KMS-11 (cell line): Measurements from ENCODE around the gene STARD13.
"Not testable (repeated sequence)": the region's sequence is repeated elsewhere in the genome, so short reads cannot be mapped to it uniquely, and the experiment has no call there.

Experiments used
- H2AFZ ChIP-seq: fragments of 200-600 bp; sonication (generic); 2 replicates; pipeline ENCODE4 v1.6.1; 2016; ENCODE audit warnings: antibody characterized with exemption, mixed run types, low read depth
- H3K27ac ChIP-seq: fragments of 200-600 bp; sonication (generic); 2 replicates; pipeline ENCODE4 v1.6.1; 2016; ENCODE audit warnings: mild to moderate bottlenecking, mixed run types
- H3K27me3 ChIP-seq: fragments of 200-600 bp; sonication (generic); 2 replicates; pipeline ENCODE4 v1.6.1; 2017; ENCODE audit warnings: mild to moderate bottlenecking, low read depth, mixed run types, moderate library complexity; ENCODE audit not compliant: insufficient read depth
- H3K36me3 ChIP-seq: fragments of 200-600 bp; sonication (generic); 2 replicates; pipeline ENCODE4 v1.6.1; 2017; ENCODE audit warnings: mild to moderate bottlenecking, mixed run types; ENCODE audit not compliant: insufficient read depth
- H3K4me1 ChIP-seq: fragments of 200-600 bp; sonication (generic); 2 replicates; pipeline ENCODE4 v1.6.1; 2016; ENCODE audit warnings: mild to moderate bottlenecking, low read depth, mixed run types; ENCODE audit not compliant: poor library complexity, severe bottlenecking
- H3K4me2 ChIP-seq: fragments of 200-600 bp; sonication (generic); 2 replicates; pipeline ENCODE4 v1.7.0; 2016; ENCODE audit warnings: mild to moderate bottlenecking, mixed run types
- H3K4me3 ChIP-seq: fragments of 200-600 bp; sonication (generic); IDR thresholded peaks from 2 replicates; pipeline ENCODE4 v1.6.1; 2017; ENCODE audit warnings: low read depth, low read length, mixed read lengths; ENCODE audit not compliant: insufficient read depth
- H3K79me2 ChIP-seq: fragments of 200-600 bp; sonication (generic); 2 replicates; pipeline ENCODE4 v1.6.1; 2016; ENCODE audit warnings: low read depth, mixed run types; ENCODE audit not compliant: insufficient read depth
- H3K9ac ChIP-seq: fragments of 200-600 bp; sonication (generic); 2 replicates; pipeline ENCODE4 v1.6.1; 2016; ENCODE audit warnings: mild to moderate bottlenecking, mixed run types
- H4K20me1 ChIP-seq: fragments of 200-600 bp; sonication (generic); 2 replicates; pipeline ENCODE4 v1.6.1; 2016; ENCODE audit warnings: mild to moderate bottlenecking, mixed run types; ENCODE audit not compliant: insufficient read depth
- CTCF ChIP-seq: fragments of 200-600 bp; sonication (generic); conservative IDR thresholded peaks from 2 replicates; pipeline ENCODE4 v1.6.1; 2017; ENCODE audit warnings: low read depth, mild to moderate bottlenecking, antibody characterized with exemption, low read length, moderate library complexity, mixed read lengths

Gene STARD13

DNA sequence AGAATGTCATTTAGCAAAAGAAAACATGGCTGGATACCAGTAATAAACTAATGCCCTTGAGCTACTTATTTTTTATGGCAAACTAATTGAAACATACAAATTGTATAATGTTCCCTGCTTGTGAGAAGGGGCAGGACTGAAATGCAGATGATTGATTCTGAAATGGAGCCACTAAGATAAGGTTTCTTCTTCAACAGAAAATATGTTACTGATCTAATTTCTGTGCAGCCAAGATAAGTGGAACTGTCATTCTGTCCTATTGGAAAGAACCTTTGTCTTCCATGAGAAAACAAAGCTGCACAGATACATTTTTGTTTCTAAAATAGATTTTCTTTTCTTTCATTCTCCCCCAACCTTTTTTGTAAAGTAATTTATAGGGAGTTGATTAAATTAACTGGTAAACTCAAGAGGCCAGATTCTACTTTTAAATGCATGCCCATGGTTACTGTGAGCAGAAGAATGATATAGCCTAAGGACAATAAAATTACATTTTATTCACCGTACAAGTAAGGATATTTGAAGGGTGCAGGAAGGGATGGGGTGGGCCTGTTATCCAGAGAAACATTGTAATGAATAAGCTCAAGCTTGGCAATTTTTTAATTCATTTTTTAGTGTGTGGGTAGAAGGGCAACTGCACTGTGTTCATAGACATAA, 39.9 kb downstream of the STARD13 start:
- Histone ChIP-seq H3K27me3 (no peaks in the 10 kb centered on the region), H3K9ac (no peak overlapping the region), H2AFZ (no peak overlapping the region), H3K4me1 (peaks cover 3% of the 10 kb centered on the region), H3K79me2 (no peaks in the 10 kb centered on the region), H3K4me3 (no peak overlapping the region), H3K36me3 (no peaks in the 10 kb centered on the region), H4K20me1 (no peaks in the 10 kb centered on the region), H3K27ac (no peak overlapping the region), H3K4me2 (no peak overlapping the region)
- TF ChIP-seq CTCF: no peak

- Histone ChIP-seq H3K4me2 (no peak overlapping the region), H3K36me3 (no peaks in the 10 kb centered on the region), H3K27ac (no peak overlapping the region), H2AFZ (no peak overlapping the region), H3K27me3 (no peaks in the 10 kb centered on the region), H3K4me3 (no peak overlapping the region), H3K4me1 (no peaks in the 10 kb centered on the region), H3K9ac (no peak overlapping the region), H3K79me2 (no peaks in the 10 kb centered on the region), H4K20me1 (no peaks in the 10 kb centered on the region)
- TF ChIP-seq CTCF: no peak
These were observed 40.7 kb downstream of the STARD13 start for GRCh38 chr13:33244907-33245287.

- H3K9ac ChIP-seq: no peak overlapping the region
- no peaks in the 10 kb centered on the region for H3K27me3 ChIP-seq
- H3K79me2 ChIP-seq: no peaks in the 10 kb centered on the region
- H3K4me1 ChIP-seq: no peaks in the 10 kb centered on the region
- no peak overlapping the region for H3K4me2 ChIP-seq
- H4K20me1 ChIP-seq: no peaks in the 10 kb centered on the region
- H3K27ac ChIP-seq: no peak overlapping the region
- no peak overlapping the region for H3K4me3 ChIP-seq
- no peaks in the 10 kb centered on the region for H3K36me3 ChIP-seq
- H2AFZ ChIP-seq: no peak overlapping the region
- TF ChIP-seq CTCF: no peak
These were observed 41.2 kb downstream of the STARD13 start for GRCh38 chr13:33244210-33244906.

DNA sequence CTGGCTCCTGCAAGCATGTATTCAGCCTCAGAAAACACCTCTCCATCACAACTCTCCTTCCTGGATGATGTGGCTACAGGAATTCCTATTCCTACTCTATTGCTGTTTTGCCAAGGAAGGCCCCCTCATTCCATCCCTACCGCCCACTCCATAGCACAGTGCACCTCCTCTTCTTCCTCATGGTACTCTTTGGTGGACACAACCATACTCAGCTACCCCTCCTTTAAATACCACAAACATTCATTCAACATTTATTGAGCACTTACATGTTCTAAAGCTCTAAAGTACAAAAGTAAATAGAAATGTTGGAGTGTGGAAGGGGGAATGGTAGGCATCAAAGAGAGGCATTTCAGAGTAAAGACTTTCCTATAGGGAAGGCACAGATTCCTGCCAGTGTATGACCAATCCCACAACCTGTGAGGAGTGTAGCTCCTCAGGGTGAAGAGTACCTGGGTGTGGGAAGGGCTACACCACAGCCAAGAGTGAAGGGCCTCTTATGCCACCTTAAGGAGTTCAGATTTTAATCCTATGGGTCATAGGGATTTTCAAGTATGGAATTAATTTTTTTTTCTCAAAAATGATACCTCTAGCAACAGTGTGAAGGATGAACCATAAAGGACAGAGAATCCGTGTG, 42.5 kb downstream of the STARD13 start:
- no peak overlapping the region for H2AFZ ChIP-seq
- H3K36me3 ChIP-seq: no peaks in the 10 kb centered on the region
- H3K4me1 ChIP-seq: no peaks in the 10 kb centered on the region
- no peak overlapping the region for H3K4me2 ChIP-seq
- H3K27me3 ChIP-seq: no peaks in the 10 kb centered on the region
- no peak overlapping the region for H3K27ac ChIP-seq
- H3K4me3 ChIP-seq: no peak overlapping the region
- TF ChIP-seq CTCF: no peak
- H4K20me1 ChIP-seq: no peaks in the 10 kb centered on the region
- no peak overlapping the region for H3K9ac ChIP-seq
- no peaks in the 10 kb centered on the region for H3K79me2 ChIP-seq

DNA sequence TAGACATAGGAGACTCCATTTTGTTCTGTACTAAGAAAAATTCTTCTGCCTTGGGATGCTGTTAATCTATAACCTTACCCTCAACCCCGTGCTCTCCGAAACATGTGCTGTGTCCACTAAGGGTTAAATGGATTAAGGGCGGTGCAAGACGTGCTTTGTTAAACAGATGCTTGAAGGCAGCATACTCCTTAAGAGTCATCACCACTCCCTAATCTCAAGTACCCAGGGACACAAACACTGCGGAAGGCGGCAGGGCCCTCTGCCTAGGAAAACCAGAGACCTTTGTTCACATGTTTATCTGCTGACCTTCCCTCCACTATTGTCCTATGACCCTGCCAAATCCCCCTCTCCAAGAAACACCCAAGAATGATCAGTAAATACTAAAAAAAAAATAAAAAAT, 43.2 kb downstream of the STARD13 start:
- H3K4me1 ChIP-seq, H4K20me1 ChIP-seq, H3K9ac ChIP-seq, H3K27ac ChIP-seq, H3K4me2 ChIP-seq, H3K4me3 ChIP-seq, H3K27me3 ChIP-seq, H3K36me3 ChIP-seq, H2AFZ ChIP-seq, H3K79me2 ChIP-seq: not testable (repeated sequence)
